G401.6 (cell line): ENCODE results near the gene ADGRL1.
"Not testable (repeated sequence)": the region's sequence is repeated elsewhere in the genome, so short reads cannot be mapped to it uniquely, and the experiment has no call there.

Experiments
- FAIRE-seq: peaks from 2 replicates; lab custom pipeline; 2012; peaks lifted over from hg19 to GRCh38; lab: Jason Lieb, UNC

ADGRL1 gene

GRCh38 chr19:14218620-14219330 is 12.8 kb upstream of the ADGRL1 start:
- FAIRE-seq: no peak

DNA sequence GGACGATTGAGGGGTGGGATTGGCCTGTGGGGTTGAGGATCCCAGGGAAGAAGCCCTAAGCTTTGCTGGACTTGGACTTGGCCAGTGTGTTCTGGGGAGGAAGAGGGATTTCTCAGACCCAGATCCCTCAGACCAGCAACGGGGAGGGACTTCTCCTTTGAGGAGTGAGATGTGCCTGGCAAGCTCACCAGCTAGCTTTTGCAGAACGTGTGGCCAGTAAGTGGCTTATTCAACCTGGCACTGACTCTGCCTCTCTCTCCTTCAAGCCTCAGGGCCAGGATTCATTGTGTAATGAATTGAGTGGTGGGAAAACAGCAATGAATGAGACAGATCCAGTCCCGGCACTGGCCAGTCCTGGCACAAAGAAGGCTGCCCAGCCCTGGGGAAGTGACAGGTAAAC is 11.9 kb upstream of the ADGRL1 start:
- FAIRE-seq: not testable (repeated sequence)

- peak; percentile 99 for FAIRE-seq
Observed at GRCh38 chr19:14214580-14214979, 8.6 kb upstream of the ADGRL1 start.

- not testable (repeated sequence) for FAIRE-seq
Observed at GRCh38 chr19:14210182-14210581, 4.2 kb upstream of the ADGRL1 start.

- not testable (repeated sequence) for FAIRE-seq
Observed at GRCh38 chr19:14209401-14209800, 3.4 kb upstream of the ADGRL1 start.

- not testable (repeated sequence) for FAIRE-seq
Observed at GRCh38 chr19:14208496-14208895, 2.5 kb upstream of the ADGRL1 start.

- FAIRE-seq: peak; percentile 71
Observed at GRCh38 chr19:14207796-14208195, 1.8 kb upstream of the ADGRL1 start.

DNA sequence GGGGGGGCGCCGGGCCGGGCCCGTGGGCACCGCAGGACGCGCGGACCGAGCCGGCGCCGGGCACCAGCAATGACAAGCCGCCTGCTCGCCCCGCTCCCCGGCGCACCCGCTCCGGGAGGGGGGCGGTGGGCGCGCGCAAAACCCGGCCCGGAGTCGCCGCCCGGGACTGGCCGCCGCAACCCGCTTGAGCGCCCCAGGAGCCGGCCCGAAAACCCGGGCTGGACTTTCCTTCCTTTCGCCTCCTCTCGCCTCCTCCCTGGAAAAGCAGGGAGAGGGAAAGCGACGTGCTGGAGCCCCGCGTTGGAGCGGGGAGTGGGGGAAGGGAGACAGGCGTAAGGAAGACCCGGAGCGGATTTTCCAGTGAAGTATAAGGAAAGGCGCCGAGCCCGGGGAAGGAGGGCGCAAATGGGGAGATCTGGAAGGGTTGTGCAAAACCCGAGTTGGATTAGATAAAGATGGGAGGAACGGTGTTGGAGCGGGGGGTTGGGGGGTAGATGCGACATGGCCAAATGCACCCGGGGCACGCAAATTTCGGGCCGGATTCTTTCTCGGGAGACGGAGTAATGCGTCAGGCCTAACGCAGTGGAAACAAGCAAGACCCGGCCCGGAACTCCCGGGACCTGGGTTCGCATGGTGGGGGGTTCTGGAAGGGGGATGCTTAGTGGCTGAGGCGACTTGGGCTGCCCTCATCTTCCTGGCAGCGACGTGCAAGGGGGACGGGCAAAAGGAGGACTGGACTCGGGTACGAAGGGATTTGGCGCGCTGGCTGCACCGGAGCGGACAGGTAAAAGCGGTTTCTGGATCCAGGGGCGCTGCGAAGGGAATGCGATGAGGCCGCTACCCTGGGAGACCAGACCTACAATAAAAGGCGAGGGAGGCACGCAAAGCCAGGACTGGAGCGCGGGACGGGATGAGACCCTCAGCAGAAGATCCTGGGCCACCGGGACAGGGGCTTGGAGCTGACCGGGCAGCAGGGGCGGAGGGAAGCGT is 1.1 kb upstream of the ADGRL1 start:
- FAIRE-seq: peak; percentile 97

GRCh38 chr19:14206308-14206707 is 339 bp upstream of the ADGRL1 start:
- FAIRE-seq: not testable (repeated sequence)

DNA sequence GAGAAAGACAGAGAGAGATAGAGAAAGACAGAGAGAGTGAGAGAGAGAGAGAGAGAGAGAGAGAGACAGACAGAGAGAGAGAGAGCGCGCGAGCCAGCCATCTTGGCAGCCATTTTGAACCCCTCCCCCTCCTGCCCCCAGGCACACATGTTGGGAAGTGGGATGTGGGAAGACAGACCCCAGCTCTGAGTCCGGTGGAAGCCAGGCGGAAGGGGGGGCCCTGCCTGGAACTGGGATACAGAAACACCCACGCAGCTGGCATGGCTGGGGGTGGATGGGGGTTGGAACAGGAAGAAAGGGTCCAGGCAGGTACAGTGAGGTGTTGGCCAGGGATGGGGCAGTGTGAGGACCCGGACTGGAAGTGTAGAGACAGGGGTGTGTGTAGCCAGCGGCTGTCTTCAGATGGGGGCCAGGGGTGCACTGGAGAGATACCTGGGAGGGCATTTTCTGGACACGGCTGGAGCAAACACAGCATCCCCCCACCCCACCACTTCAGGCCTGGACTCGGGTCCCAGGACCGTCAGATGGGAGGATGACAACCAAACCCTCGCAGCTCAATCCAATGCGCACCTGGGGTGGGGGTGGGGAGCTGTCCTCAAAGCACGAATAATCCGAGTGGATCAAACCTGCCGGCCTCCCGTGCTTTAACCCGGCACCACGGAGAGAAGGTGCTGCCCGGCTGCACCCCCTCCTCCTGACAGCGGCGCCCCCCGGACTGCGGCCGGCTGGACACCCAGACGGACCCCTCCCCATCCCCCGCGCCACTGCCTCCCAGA is 1.1 kb downstream of the ADGRL1 start:
- FAIRE-seq: not testable (repeated sequence)

GRCh38 chr19:14204219-14204618 is 1.8 kb downstream of the ADGRL1 start:
- FAIRE-seq: not testable (repeated sequence)

DNA sequence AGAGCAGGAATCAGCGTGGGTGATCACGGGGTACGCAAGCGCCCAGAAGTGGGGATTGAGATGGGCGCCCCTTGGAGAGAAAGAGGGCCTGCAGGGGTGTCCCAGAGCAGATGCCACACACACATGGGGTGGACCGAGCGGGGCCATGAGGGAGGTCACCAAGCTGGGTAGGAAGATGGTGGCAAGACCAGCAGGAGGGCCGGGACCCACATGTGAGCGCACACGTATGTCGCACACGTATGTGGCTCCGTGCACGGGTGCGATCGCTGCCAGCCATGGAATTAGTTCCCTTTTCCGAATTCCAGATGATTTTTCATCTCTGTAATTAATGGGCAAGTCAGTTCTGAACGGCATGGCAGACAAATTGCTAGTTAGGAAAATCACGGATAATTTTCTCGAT is 2.2 kb downstream of the ADGRL1 start:
- FAIRE-seq: not testable (repeated sequence)

DNA sequence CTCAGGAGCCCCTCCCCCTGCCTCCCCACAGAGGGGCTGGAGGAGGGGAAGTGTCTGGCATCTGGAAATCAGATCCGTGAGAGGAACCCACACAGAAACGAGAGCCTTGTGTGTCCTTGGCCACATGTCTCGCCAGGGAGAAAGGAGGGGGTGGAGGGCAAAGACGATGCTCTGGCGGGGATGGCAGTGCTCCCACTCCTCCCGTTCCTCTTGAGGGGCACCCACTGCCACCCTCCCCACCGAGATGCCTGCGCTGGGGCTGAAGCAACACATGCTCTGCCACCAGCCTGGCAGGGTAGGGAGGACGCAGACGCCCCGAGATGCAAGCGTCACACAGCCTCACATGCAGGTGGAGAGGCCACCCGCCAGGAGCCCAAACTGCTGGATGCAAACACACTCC is 2.8 kb downstream of the ADGRL1 start:
- FAIRE-seq: no peak

- FAIRE-seq: not testable (repeated sequence)
Observed at GRCh38 chr19:14201481-14201880, 4.5 kb downstream of the ADGRL1 start.

DNA sequence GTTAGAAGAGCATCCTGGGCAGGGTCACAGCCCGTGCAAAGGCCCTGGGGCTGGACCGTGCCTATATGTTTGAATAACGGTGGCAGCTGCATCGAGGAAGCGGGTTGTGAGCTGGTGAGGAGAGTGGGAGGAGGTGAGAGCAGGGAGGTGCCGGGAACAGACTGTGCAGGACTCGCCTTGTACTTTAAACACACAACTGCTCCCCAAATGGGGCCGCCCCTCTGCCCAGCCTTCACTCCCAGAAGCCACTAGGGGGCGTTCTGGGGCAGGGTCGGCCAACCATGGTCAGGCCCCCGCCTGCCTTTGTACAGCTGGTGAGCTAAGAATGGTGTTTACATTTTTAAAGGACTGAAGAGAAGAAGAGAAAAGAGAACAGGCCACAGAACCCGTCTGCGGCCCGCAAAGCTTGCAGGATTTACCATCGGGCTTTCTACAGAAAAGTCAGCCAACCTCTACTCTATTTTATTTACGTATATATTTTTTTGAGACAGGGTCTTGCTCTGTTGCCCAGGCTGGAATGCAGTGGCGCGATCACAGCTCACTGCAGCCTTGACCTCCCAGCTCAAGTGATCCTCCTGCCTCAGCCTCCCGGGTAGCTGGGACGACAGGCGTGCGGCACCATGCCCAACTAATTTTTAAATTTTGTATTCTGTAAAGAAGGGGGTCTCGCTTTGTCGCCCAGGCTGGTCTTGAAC is 5.7 kb downstream of the ADGRL1 start:
- peak; percentile 30 for FAIRE-seq

- no peak for FAIRE-seq
Observed at GRCh38 chr19:14198384-14199376, 7.3 kb downstream of the ADGRL1 start.

DNA sequence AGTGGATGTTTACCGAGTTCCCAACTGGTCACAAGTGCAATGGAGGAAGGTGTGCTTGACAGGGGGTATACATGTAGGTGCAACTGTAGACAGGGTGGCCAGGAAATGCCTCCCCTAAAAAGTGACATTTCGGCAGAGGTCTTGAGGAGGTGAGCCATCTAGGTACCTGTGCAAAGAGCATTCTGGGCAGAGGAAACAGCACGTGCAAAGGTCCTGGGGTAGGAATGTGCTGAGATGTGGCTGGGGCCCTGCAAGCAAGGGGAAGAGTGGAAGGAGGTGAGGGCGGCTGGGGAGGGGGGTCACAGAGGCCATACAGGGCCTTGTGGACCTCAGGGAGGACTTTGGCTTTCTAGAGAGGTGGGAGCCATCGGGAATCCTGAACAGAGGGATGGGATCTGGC is 8.1 kb downstream of the ADGRL1 start:
- FAIRE-seq: no peak

DNA sequence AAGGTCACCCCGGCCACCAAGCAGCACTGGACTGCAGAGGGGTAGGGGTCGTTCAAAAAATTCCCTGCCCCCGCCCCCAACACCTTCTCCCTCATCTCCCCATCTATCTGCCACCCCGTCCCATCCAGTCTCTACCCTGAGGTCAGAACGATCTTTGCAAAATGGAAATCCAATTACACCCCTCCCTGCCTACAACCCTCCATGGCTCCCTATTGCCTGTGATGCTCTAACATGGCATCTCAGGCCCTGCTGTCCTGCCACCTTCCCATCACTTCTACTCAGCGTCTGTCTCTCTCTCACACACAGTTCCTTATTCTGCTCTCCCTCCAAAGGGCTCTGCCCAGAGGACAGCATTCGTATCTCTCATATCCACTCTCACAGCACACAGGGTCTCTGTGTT is 8.7 kb downstream of the ADGRL1 start:
- FAIRE-seq: not testable (repeated sequence)

DNA sequence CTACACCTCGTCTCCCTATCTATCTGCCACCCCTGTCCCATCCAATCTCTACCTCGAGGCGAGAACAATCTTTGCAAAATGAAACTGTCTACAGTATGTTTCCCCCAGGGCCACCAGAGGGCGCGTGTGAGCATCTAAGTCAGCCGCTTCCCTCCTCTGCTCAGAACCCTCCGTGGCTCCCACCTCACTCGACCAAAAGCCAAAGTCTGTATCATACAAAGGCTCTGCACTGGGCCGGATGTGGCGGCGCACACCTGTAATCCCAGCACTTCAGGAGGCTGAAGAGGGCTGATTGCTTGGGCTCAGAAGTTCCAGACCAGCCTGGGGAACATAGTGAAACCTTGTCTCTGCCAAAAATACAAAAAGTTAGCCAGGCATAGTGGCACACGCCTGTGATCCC is 9.9 kb downstream of the ADGRL1 start:
- FAIRE-seq: not testable (repeated sequence)

DNA sequence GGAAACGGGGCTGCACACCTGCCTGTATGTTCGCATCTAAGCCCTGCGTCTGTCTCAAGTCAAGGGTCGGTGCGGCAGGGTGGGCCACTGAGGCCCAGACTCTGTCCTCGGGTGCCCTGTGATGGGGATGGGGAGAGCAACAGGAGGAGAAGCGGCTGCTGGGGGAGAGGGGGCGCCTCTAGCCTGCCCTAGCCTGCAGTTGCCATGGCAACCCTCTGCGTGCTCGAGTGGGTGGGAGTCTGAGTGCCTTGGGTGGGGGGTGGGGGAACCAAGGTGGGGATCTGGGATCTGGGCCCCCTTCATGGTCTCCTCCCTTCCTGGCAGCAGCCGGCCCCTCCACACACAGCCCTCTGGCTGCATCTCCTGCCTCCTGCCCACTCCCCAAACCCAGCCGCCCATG is 10.8 kb downstream of the ADGRL1 start:
- not testable (repeated sequence) for FAIRE-seq
